ENCODE measurements around the gene ADGRD2.

The ADGRD2 gene

GRCh38 chr9:124510650-124511425 is 60.6 kb downstream of the ADGRD2 start:
- peaks cover 4 to 18% of the 10 kb centered on the region in 2 donors for H3K27me3 ChIP-seq (ENCODE audit: control insufficient read depth in 1 of 2, insufficient read depth in 2 of 2, low read length in 2 of 2)
- H3K9me3 ChIP-seq (ENCODE audit: low read length) = no peaks in the 10 kb centered on the region
- no peak overlapping the region for H3K4me3 ChIP-seq (ENCODE audit: low read depth in 1 of 2, low read length in 2 of 2)
- no peak overlapping the region for H3K27ac ChIP-seq (ENCODE audit: low read depth, low read length)
- H3K36me3 ChIP-seq (ENCODE audit: insufficient read depth, low read length) = no peaks in the 10 kb centered on the region
- H3K4me1 ChIP-seq (ENCODE audit: insufficient read depth, low read length) = no peaks in the 10 kb centered on the region
- no peak overlapping the region for H3K9ac ChIP-seq (ENCODE audit: low read length)

- Histone ChIP-seq H3K4me3 (ENCODE audit: low read depth in 1 of 2, low read length in 2 of 2) (no peak overlapping the region), H3K36me3 (ENCODE audit: insufficient read depth, low read length) (no peaks in the 10 kb centered on the region), H3K27me3 (ENCODE audit: control insufficient read depth in 1 of 2, insufficient read depth in 2 of 2, low read length in 2 of 2) (peaks cover 0 to 12% of the 10 kb centered on the region in 2 donors), H3K9me3 (ENCODE audit: low read length) (no peaks in the 10 kb centered on the region), H3K27ac (ENCODE audit: low read depth, low read length) (no peak overlapping the region), H3K9ac (ENCODE audit: low read length) (no peak overlapping the region), H3K4me1 (ENCODE audit: insufficient read depth, low read length) (no peaks in the 10 kb centered on the region)
These were observed 61.2 kb downstream of the ADGRD2 start for GRCh38 chr9:124511426-124511840.

DNA sequence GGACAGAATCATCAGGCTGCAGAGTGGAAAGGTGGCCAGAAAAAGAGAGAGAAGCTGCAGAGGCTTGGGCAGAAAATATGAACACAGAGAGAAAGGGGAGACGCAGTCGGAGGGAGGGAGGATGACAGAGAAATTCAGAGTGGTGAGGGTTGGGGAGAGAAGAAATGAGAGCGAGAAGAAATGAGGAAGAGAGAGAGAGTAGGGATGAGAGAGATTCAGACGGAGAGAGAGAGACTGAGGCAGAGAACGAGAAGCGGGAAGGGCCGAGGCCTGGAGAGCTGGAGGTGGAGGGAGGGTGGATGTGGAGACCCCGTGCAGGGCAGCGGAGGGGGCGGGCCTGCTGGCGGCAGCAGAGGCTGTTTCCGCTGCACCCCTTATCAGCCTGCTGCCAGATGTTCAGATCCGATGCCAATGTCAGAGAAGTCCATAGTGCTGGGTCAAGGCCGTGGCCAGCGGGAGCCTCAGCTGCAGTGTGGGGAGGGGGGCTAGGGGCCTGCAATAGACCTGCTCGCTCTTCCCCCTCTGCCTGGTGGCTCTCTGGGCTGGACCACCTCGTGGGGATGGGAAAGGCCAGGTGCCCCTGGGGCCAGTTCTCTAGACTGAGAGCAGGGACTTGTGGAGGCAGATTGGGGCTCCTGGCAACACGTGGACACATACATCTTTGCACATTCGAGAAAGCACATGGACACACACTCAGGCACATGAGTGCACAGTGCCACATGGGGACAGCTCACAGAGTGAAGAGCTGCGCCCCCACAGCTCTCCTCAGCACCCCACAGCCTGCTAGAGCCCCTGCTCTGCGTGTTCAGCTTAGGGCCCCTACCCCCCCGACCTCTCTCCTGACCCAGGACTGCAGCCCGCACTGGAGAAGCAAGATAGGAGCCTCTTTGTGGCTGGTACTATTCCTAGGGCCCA is 61.9 kb downstream of the ADGRD2 start:
- Histone ChIP-seq H3K27ac (ENCODE audit: low read depth, low read length) (no peak overlapping the region), H3K9me3 (ENCODE audit: low read length) (no peaks in the 10 kb centered on the region), H3K9ac (ENCODE audit: low read length) (no peak overlapping the region), H3K4me1 (ENCODE audit: insufficient read depth, low read length) (no peaks in the 10 kb centered on the region), H3K27me3 (ENCODE audit: control insufficient read depth in 1 of 2, insufficient read depth in 2 of 2, low read length in 2 of 2) (peaks cover 0 to 7% of the 10 kb centered on the region in 2 donors), H3K4me3 (ENCODE audit: low read depth in 1 of 2, low read length in 2 of 2) (no peak overlapping the region), H3K36me3 (ENCODE audit: insufficient read depth, low read length) (no peaks in the 10 kb centered on the region)

DNA sequence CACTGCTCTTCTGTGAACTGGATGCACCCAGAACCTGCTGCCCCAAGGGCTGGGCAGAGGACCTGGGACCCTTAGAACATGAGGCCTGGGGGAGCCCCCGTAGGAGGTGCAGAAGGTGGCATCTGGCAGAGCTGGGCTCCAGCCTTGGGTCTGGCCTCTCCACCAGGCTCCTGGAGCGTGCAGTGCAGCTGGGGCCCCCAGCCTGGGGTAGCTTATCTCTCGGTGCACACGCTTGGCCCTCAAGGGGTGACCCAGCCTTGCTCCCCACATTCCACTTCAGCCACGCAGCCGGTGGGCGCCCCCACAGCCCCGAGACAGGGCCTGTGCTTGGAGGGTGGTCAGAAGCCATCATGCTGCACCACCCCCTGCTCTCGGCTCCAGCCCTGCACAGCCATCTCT is 62.6 kb downstream of the ADGRD2 start:
- Histone ChIP-seq H3K9ac (ENCODE audit: low read length) (no peak overlapping the region), H3K4me3 (ENCODE audit: low read depth in 1 of 2, low read length in 2 of 2) (no peak overlapping the region), H3K27ac (ENCODE audit: low read depth, low read length) (no peak overlapping the region), H3K4me1 (ENCODE audit: insufficient read depth, low read length) (no peaks in the 10 kb centered on the region), H3K27me3 (ENCODE audit: control insufficient read depth in 1 of 2, insufficient read depth in 2 of 2, low read length in 2 of 2) (peaks cover 0 to 4% of the 10 kb centered on the region in 2 donors), H3K36me3 (ENCODE audit: insufficient read depth, low read length) (no peaks in the 10 kb centered on the region), H3K9me3 (ENCODE audit: low read length) (no peaks in the 10 kb centered on the region)

DNA sequence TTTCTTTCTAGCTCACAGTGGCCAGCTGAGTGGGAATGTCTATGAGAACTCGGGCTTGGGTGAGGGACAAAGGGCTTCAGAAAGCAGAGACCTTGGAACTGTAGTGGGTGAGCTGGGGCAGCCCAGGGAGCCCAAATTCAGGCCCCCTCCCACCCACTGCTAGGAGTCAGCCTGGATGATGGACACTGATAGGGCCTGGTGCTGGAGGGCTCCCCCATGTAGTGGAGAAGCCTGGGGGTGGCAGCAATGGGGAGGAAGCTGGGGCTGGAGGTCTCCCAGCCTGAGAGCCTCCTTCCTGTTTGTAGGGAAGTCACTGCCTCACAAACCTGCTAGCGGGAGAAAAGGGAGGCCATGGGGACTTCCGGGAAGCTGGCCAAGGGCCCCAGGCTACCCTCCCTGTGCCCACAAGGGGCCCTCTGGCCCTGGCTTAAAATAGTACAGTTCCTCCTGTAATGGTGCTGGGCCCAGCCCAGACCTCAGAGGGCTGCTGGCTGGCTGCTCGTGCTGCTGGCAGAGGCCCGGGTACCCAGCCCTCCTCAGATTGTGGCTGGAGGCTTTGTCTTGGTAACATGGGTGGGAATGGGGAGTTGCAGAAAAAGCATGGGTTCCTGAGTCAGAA is 63.2 kb downstream of the ADGRD2 start:
- no peak overlapping the region for H3K27ac ChIP-seq (ENCODE audit: low read depth, low read length)
- H3K4me1 ChIP-seq (ENCODE audit: insufficient read depth, low read length) = no peaks in the 10 kb centered on the region
- no peak overlapping the region for H3K9ac ChIP-seq (ENCODE audit: low read length)
- H3K4me3 ChIP-seq (ENCODE audit: low read depth in 1 of 2, low read length in 2 of 2) = no peak overlapping the region
- H3K36me3 ChIP-seq (ENCODE audit: insufficient read depth, low read length) = no peaks in the 10 kb centered on the region
- peaks cover 0 to 4% of the 10 kb centered on the region in 2 donors for H3K27me3 ChIP-seq (ENCODE audit: control insufficient read depth in 1 of 2, insufficient read depth in 2 of 2, low read length in 2 of 2)
- no peaks in the 10 kb centered on the region for H3K9me3 ChIP-seq (ENCODE audit: low read length)

DNA sequence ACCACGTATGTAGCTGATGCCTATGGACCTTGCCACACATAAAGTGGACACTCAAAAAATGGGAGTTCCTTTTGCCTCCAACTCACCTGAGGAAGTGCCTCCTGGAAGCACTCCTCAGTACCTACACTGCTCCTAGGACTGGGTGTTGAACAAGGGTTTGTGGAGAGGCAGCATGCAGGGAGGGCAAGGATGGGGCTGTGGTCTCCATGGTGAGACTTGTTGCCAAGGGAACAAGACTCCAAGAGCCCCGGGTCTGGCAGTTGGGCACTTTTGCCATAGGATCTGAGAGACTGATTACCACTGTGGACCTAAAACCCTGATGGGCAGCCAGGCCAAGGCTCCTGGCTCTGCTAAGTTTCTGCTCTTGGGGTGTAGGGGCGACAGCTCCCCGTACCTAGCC is 63.9 kb downstream of the ADGRD2 start:
- Histone ChIP-seq H3K36me3 (ENCODE audit: insufficient read depth, low read length) (no peaks in the 10 kb centered on the region), H3K4me3 (ENCODE audit: low read depth in 1 of 2, low read length in 2 of 2) (no peak overlapping the region), H3K9ac (ENCODE audit: low read length) (no peak overlapping the region), H3K27ac (ENCODE audit: low read depth, low read length) (no peak overlapping the region), H3K4me1 (ENCODE audit: insufficient read depth, low read length) (no peaks in the 10 kb centered on the region), H3K9me3 (ENCODE audit: low read length) (no peaks in the 10 kb centered on the region), H3K27me3 (ENCODE audit: control insufficient read depth in 1 of 2, insufficient read depth in 2 of 2, low read length in 2 of 2) (peaks cover 0 to 4% of the 10 kb centered on the region in 2 donors)

DNA sequence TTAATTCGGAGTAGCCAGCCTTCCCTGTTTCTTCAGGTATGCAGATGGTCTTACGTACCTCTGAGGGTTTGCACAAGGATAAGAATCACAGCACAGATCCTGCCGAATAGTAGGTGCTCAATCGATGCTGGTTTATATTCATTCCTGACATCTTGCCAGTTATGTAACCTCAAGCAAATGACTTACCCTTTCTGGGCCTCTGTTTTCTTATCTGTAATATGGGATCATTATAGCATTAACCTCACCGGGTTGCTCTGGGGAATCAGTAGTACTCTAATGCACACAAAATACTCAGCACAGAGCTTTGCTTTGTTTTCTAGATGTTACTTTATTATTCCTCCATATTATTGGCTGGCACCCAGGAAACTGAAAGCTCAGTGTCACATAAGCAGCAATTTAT is 64.6 kb downstream of the ADGRD2 start:
- peaks cover 0 to 4% of the 10 kb centered on the region in 2 donors for H3K27me3 ChIP-seq (ENCODE audit: control insufficient read depth in 1 of 2, insufficient read depth in 2 of 2, low read length in 2 of 2)
- H3K27ac ChIP-seq (ENCODE audit: low read depth, low read length) = no peak overlapping the region
- H3K4me1 ChIP-seq (ENCODE audit: insufficient read depth, low read length) = no peaks in the 10 kb centered on the region
- H3K36me3 ChIP-seq (ENCODE audit: insufficient read depth, low read length) = no peaks in the 10 kb centered on the region
- no peak overlapping the region for H3K9ac ChIP-seq (ENCODE audit: low read length)
- H3K4me3 ChIP-seq (ENCODE audit: low read depth in 1 of 2, low read length in 2 of 2) = no peak overlapping the region
- no peaks in the 10 kb centered on the region for H3K9me3 ChIP-seq (ENCODE audit: low read length)

GRCh38 chr9:124517600-124517999 is 67.3 kb downstream of the ADGRD2 start:
- no peak overlapping the region for H3K4me3 ChIP-seq (ENCODE audit: low read depth in 1 of 2, low read length in 2 of 2)
- H3K27me3 ChIP-seq (ENCODE audit: control insufficient read depth in 1 of 2, insufficient read depth in 2 of 2, low read length in 2 of 2) = peaks cover 0 to 2% of the 10 kb centered on the region in 2 donors
- no peaks in the 10 kb centered on the region for H3K4me1 ChIP-seq (ENCODE audit: insufficient read depth, low read length)
- no peaks in the 10 kb centered on the region for H3K9me3 ChIP-seq (ENCODE audit: low read length)
- H3K27ac ChIP-seq (ENCODE audit: low read depth, low read length) = no peak overlapping the region
- H3K36me3 ChIP-seq (ENCODE audit: insufficient read depth, low read length) = peaks cover 5% of the 10 kb centered on the region
- no peak overlapping the region for H3K9ac ChIP-seq (ENCODE audit: low read length)

DNA sequence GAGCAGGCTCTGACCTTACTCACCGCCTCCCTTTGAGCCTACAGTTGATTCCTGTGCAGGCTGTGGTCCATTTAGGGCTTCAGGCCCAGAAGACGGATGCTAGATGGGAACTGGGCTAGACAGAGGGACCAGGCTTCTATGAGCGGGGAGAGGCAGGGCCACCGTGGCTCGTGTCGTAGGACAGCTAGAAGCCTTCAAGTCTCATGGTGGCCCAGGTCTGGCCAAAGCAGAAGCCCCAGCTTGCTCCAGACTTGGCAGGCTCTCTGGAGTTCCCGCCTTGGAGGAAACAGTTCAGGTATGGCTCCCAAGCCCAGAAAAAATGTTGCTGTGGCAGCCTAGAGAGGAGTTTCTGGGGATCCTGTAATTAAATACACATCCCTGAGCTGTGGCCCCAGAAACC is 67.9 kb downstream of the ADGRD2 start:
- Histone ChIP-seq H3K4me1 (ENCODE audit: insufficient read depth, low read length) (no peaks in the 10 kb centered on the region), H3K36me3 (ENCODE audit: insufficient read depth, low read length) (peaks cover 5% of the 10 kb centered on the region), H3K9me3 (ENCODE audit: low read length) (no peaks in the 10 kb centered on the region), H3K4me3 (ENCODE audit: low read depth in 1 of 2, low read length in 2 of 2) (no peak overlapping the region), H3K27me3 (ENCODE audit: control insufficient read depth in 1 of 2, insufficient read depth in 2 of 2, low read length in 2 of 2) (no peaks in the 10 kb centered on the region), H3K27ac (ENCODE audit: low read depth, low read length) (no peak overlapping the region), H3K9ac (ENCODE audit: low read length) (no peak overlapping the region)

- no peak overlapping the region for H3K9ac ChIP-seq (ENCODE audit: low read length)
- H3K9me3 ChIP-seq (ENCODE audit: low read length) = no peaks in the 10 kb centered on the region
- no peak overlapping the region for H3K27ac ChIP-seq (ENCODE audit: low read depth, low read length)
- no peak overlapping the region for H3K4me3 ChIP-seq (ENCODE audit: low read depth in 1 of 2, low read length in 2 of 2)
- no peaks in the 10 kb centered on the region for H3K27me3 ChIP-seq (ENCODE audit: control insufficient read depth in 1 of 2, insufficient read depth in 2 of 2, low read length in 2 of 2)
- peaks cover 5% of the 10 kb centered on the region for H3K36me3 ChIP-seq (ENCODE audit: insufficient read depth, low read length)
- H3K4me1 ChIP-seq (ENCODE audit: insufficient read depth, low read length) = no peaks in the 10 kb centered on the region
These were observed 70.0 kb downstream of the ADGRD2 start for GRCh38 chr9:124520206-124520596.

- Histone ChIP-seq H3K27ac (ENCODE audit: low read depth, low read length) (no peak overlapping the region), H3K4me1 (ENCODE audit: insufficient read depth, low read length) (no peaks in the 10 kb centered on the region), H3K9me3 (ENCODE audit: low read length) (no peaks in the 10 kb centered on the region)
These were observed 70.9 kb downstream of the ADGRD2 start for GRCh38 chr9:124521142-124521541.

More at GRCh38 chr9:124521142-124521541, 70.9 kb downstream of the ADGRD2 start:
- Histone ChIP-seq H3K9ac (ENCODE audit: low read length) (no peak overlapping the region), H3K27me3 (ENCODE audit: control insufficient read depth in 1 of 2, insufficient read depth in 2 of 2, low read length in 2 of 2) (no peaks in the 10 kb centered on the region), H3K4me3 (ENCODE audit: low read depth in 1 of 2, low read length in 2 of 2) (no peak overlapping the region), H3K36me3 (ENCODE audit: insufficient read depth, low read length) (peaks cover 5% of the 10 kb centered on the region)

Data from muscle layer of colon (tissue), 2 donors.